ENCODE data around the gene FIGNL2.

GRCh38 chr12:51792417-51792816, 56.1 kb downstream of the FIGNL2 start:
- no peak for TF ChIP-seq CTCF (IDR thresholded peaks at IDR 0.05)
- no peak for TF ChIP-seq EP300 (IDR thresholded peaks at IDR 0.05)
- no peak for TF ChIP-seq POLR2A (IDR thresholded peaks at IDR 0.05)
- no peak for TF ChIP-seq POLR2AphosphoS5 (IDR thresholded peaks at IDR 0.05)

Measured in upper lobe of left lung (tissue), 4 donors.